Measurements from ENCODE around the gene CPM. TPM values are rescaled to one million over a fixed set of nuclear protein-coding genes. Genes with fewer than 3 reads are reported as not detected.

Gene CPM
- total RNA-seq, 1 experiment from 2014 or later: 4.2 TPM

GRCh38 chr12:68915055-68915454 is 17.9 kb downstream of the CPM start:
- H3K36me3 ChIP-seq (ENCODE audit: low read depth): no peaks in the 10 kb centered on the region
- intact Hi-C loops (cut with micrococcal nuclease; ENCODE audit: unreplicated experiment): no loop called here
- no peaks in the 10 kb centered on the region for H3F3A ChIP-seq (ENCODE audit: insufficient read depth, low read depth)
- H3K4me1 ChIP-seq (replicated peaks; ENCODE audit: insufficient read depth): no peaks in the 10 kb centered on the region
- no peaks in the 10 kb centered on the region for H3K79me2 ChIP-seq (ENCODE audit: low read depth)
- H2AFZ ChIP-seq: no peak overlapping the region
- H4K20me1 ChIP-seq (ENCODE audit: insufficient read depth): no peaks in the 10 kb centered on the region
- BruUV-seq (replicated peaks): no TSS peak
- no peak for TF ChIP-seq EZH2 (IDR thresholded peaks at IDR 0.05; ENCODE audit: low read depth)
- TF ChIP-seq CTCF (conservative IDR thresholded peaks at IDR 0.05): no peak
- no peaks in the 10 kb centered on the region for H3K27me3 ChIP-seq (ENCODE audit: insufficient read depth, low read depth)
- DNase-seq: no peak
- ChIA-PET POLR2A (ENCODE audit: unreplicated experiment) (no interaction called here), CTCF (no interaction called here)
- no peak overlapping the region for H3K4me2 ChIP-seq
- H3K27ac ChIP-seq: no peak overlapping the region
- H3K9me3 ChIP-seq (ENCODE audit: insufficient read depth, low read depth): no peaks in the 10 kb centered on the region
- H3K9me2 ChIP-seq (ENCODE audit: insufficient read depth): no peaks in the 10 kb centered on the region
- H3K4me3 ChIP-seq: no peak overlapping the region

DNA sequence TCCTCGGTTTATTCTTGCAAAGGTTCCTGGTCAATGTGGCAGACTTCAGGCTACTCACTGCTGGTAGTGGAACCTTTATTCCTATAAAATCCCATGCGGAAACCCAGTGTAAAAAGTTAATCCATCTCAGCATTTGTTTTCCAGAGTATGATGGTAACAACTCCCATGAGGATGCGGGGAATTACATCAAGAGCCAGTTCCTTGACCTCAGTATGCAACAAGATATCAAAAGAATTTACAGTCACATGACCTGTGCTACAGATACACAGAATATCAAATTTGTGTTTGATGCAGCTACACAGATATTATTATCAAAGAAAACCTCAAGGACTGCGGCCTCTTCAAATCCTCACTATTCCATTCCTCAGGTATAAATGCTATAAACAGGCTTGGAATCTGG is 19.3 kb downstream of the CPM start:
- no TSS peak for BruUV-seq (replicated peaks)
- intact Hi-C loops (cut with micrococcal nuclease; ENCODE audit: unreplicated experiment): no loop called here
- no peaks in the 10 kb centered on the region for H4K20me1 ChIP-seq (ENCODE audit: insufficient read depth)
- H3K9me3 ChIP-seq (ENCODE audit: insufficient read depth, low read depth): no peaks in the 10 kb centered on the region
- H3F3A ChIP-seq (ENCODE audit: insufficient read depth, low read depth): no peaks in the 10 kb centered on the region
- H3K9me2 ChIP-seq (ENCODE audit: insufficient read depth): no peaks in the 10 kb centered on the region
- H3K27me3 ChIP-seq (ENCODE audit: insufficient read depth, low read depth): no peaks in the 10 kb centered on the region
- no peaks in the 10 kb centered on the region for H3K4me1 ChIP-seq (replicated peaks; ENCODE audit: insufficient read depth)
- ChIA-PET POLR2A (ENCODE audit: unreplicated experiment) (no interaction called here), CTCF (no interaction called here)
- H3K4me3 ChIP-seq: no peak overlapping the region
- DNase-seq: no peak
- no peak for TF ChIP-seq EZH2 (IDR thresholded peaks at IDR 0.05; ENCODE audit: low read depth)
- no peak for TF ChIP-seq CTCF (conservative IDR thresholded peaks at IDR 0.05)
- H3K27ac ChIP-seq: no peak overlapping the region
- H3K79me2 ChIP-seq (ENCODE audit: low read depth): no peaks in the 10 kb centered on the region
- no peaks in the 10 kb centered on the region for H3K36me3 ChIP-seq (ENCODE audit: low read depth)
- H2AFZ ChIP-seq: no peak overlapping the region
- H3K4me2 ChIP-seq: no peak overlapping the region

DNA sequence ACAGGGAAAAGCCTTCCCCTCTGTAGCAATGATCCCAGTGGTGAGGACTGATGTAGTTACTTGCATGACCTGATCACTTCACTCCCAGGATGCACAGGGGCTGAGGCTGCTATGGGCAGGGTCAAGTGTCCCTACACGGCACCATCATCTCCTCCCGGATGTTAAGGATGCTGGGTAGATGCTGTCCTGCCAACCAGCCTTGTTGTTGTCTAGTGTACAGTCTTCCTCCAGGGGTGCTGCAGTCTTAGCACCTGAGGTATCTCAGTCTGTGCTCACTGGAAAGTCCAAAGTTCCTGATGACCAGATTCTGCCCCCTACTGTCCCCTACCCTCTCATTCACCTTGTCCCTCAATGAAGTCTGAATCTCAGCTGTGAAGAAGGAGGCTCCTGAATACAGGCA is 20.1 kb downstream of the CPM start:
- CTCF ChIA-PET: no interaction called here
- no peak overlapping the region for H2AFZ ChIP-seq
- H3K79me2 ChIP-seq (ENCODE audit: low read depth): no peaks in the 10 kb centered on the region
- H3K36me3 ChIP-seq (ENCODE audit: low read depth): no peaks in the 10 kb centered on the region
- no peaks in the 10 kb centered on the region for H3K9me2 ChIP-seq (ENCODE audit: insufficient read depth)
- H3K4me2 ChIP-seq: no peak overlapping the region
- no TSS peak for BruUV-seq (replicated peaks)
- H3K4me3 ChIP-seq: no peak overlapping the region
- TF ChIP-seq EZH2 (IDR thresholded peaks at IDR 0.05; ENCODE audit: low read depth): no peak
- H3K4me1 ChIP-seq (replicated peaks; ENCODE audit: insufficient read depth): no peaks in the 10 kb centered on the region
- H4K20me1 ChIP-seq (ENCODE audit: insufficient read depth): no peaks in the 10 kb centered on the region
- no peak for DNase-seq
- H3K9me3 ChIP-seq (ENCODE audit: insufficient read depth, low read depth): no peaks in the 10 kb centered on the region
- H3K27me3 ChIP-seq (ENCODE audit: insufficient read depth, low read depth): no peaks in the 10 kb centered on the region
- no peaks in the 10 kb centered on the region for H3F3A ChIP-seq (ENCODE audit: insufficient read depth, low read depth)
- POLR2A ChIA-PET (ENCODE audit: unreplicated experiment): no interaction called here
- no peak overlapping the region for H3K27ac ChIP-seq
- intact Hi-C loops (cut with micrococcal nuclease; ENCODE audit: unreplicated experiment): no loop called here

DNA sequence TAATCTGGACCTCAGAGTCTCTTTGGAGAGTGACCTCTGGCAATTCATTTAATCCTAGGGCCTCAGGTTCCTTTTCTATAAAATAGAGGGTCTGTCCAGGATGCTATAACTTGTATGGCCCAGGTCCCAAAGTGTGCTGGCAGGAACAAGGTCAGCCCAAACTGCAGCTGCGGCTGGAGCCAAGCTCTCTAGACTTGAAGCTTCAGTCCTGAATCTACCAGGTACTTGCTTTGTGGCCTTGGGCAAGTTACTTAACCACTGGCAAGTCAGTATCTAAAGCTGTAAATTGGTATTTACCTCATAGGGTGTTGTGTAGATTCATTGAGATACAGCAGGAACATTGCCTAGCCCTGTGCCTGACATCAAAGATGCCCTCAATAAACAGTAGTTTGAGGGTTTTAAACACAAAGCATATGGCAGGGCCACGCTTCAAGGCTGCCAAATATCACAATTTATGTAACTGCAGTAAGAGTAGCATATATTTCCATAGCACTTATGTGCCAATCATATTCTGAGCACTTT is 21.7 kb downstream of the CPM start:
- Histone ChIP-seq H3K4me1 (replicated peaks; ENCODE audit: insufficient read depth) (no peaks in the 10 kb centered on the region), H3K9me3 (ENCODE audit: insufficient read depth, low read depth) (no peaks in the 10 kb centered on the region), H3K79me2 (ENCODE audit: low read depth) (no peaks in the 10 kb centered on the region), H3K36me3 (ENCODE audit: low read depth) (no peaks in the 10 kb centered on the region), H3K27ac (no peak overlapping the region), H3K4me3 (no peak overlapping the region), H3K4me2 (no peak overlapping the region), H4K20me1 (ENCODE audit: insufficient read depth) (no peaks in the 10 kb centered on the region), H2AFZ (no peak overlapping the region), H3F3A (ENCODE audit: insufficient read depth, low read depth) (no peaks in the 10 kb centered on the region), H3K27me3 (ENCODE audit: insufficient read depth, low read depth) (no peaks in the 10 kb centered on the region), H3K9me2 (ENCODE audit: insufficient read depth) (no peaks in the 10 kb centered on the region)
- BruUV-seq (replicated peaks): no TSS peak
- intact Hi-C loops (cut with micrococcal nuclease; ENCODE audit: unreplicated experiment): no loop called here
- TF ChIP-seq CTCF (conservative IDR thresholded peaks at IDR 0.05): no peak
- TF ChIP-seq EZH2 (IDR thresholded peaks at IDR 0.05; ENCODE audit: low read depth): no peak
- DNase-seq: no peak
- ChIA-PET CTCF (no interaction called here), POLR2A (ENCODE audit: unreplicated experiment) (no interaction called here)
